Neural crest cell (in vitro differentiated cells): ENCODE data around the gene TROAP. TPM values are rescaled to one million over a fixed set of nuclear protein-coding genes. Genes with fewer than 3 reads are reported as not detected.
"Not testable (repeated sequence)": the region's sequence is repeated elsewhere in the genome, so short reads cannot be mapped to it uniquely, and the experiment has no call there.

Source experiments
- DNase-seq: peaks from one replicate; pipeline ENCODE4 v3.0.0; 2021; ENCODE audit warnings: low read depth, mixed read lengths, low spot score
- H3K27ac Mint-ChIP-seq: one replicate; pipeline ENCODE4 v1.8.0; 2021; ENCODE audit warnings: mild to moderate bottlenecking, mixed read lengths; ENCODE audit not compliant: unreplicated experiment
- H3K27me3 Mint-ChIP-seq: 2 replicates; pipeline ENCODE4 v1.8.0; 2021; ENCODE audit warnings: low read depth, mild to moderate bottlenecking, mixed read lengths
- H3K36me3 Mint-ChIP-seq: 2 replicates; pipeline ENCODE4 v1.8.0; 2021; ENCODE audit warnings: low read depth, mild to moderate bottlenecking, mixed read lengths
- H3K4me1 Mint-ChIP-seq: 2 replicates; pipeline ENCODE4 v1.8.0; 2021; ENCODE audit warnings: mixed read lengths
- H3K4me3 Mint-ChIP-seq: one replicate; pipeline ENCODE4 v1.8.0; 2021; ENCODE audit warnings: mild to moderate bottlenecking, mixed read lengths
- H3K9me3 Mint-ChIP-seq: 2 replicates; pipeline ENCODE4 v1.8.0; 2021; ENCODE audit warnings: mixed read lengths
- total RNA-seq: library from RNA; stranded (reverse); gene quantifications from 2 replicates; pipeline ENCODE4 v1.2.1, GENCODE V29; 2021
- TF ChIP-seq, protein P1 (sequence below): fragments of 200-600 bp; sonication (generic); conservative IDR thresholded peaks from 2 replicates; pipeline ENCODE4 v1.5.0; 2021; ENCODE audit warnings: antibody characterized with exemption, mild to moderate bottlenecking

TROAP gene
- total RNA-seq, 1 donor from 2014 or later: 91.2 TPM

DNA sequence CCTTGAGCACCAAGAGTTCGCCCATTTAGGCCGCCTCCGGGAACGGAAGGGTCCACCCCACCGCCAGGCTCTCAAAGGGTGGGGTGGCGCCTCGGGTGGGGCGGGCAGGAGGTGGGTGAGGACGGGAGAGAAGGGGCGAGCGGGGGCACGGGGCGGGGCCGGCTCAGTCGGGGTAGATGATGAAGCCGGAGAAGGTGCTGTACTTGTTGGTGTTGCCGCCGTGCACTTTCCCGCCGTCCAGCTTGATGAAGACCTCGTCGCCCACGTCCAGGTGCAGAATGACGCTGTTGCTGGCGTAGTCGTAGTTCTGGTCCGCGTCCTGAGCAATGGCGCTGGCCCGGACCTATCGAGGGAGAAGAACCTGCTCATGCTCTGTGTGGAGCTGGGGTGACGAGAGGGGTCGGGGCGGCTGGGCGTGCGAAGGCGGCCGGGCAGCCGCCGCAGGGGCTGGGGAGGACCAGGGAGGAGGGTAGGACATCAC is 9.9 kb downstream of the TROAP start:
- H3K27me3 Mint-ChIP-seq: peaks cover 38% of the 10 kb centered on the region
- TF ChIP-seq, protein P1, sequence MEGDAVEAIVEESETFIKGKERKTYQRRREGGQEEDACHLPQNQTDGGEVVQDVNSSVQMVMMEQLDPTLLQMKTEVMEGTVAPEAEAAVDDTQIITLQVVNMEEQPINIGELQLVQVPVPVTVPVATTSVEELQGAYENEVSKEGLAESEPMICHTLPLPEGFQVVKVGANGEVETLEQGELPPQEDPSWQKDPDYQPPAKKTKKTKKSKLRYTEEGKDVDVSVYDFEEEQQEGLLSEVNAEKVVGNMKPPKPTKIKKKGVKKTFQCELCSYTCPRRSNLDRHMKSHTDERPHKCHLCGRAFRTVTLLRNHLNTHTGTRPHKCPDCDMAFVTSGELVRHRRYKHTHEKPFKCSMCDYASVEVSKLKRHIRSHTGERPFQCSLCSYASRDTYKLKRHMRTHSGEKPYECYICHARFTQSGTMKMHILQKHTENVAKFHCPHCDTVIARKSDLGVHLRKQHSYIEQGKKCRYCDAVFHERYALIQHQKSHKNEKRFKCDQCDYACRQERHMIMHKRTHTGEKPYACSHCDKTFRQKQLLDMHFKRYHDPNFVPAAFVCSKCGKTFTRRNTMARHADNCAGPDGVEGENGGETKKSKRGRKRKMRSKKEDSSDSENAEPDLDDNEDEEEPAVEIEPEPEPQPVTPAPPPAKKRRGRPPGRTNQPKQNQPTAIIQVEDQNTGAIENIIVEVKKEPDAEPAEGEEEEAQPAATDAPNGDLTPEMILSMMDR: no peak
- DNase-seq: no peak
- peaks cover 20% of the 10 kb centered on the region for H3K4me1 Mint-ChIP-seq
- no peak overlapping the region for H3K27ac Mint-ChIP-seq
- H3K36me3 Mint-ChIP-seq: peaks cover under 1% of the 10 kb centered on the region
- no peak overlapping the region for H3K4me3 Mint-ChIP-seq
- H3K9me3 Mint-ChIP-seq: no peaks in the 10 kb centered on the region

DNA sequence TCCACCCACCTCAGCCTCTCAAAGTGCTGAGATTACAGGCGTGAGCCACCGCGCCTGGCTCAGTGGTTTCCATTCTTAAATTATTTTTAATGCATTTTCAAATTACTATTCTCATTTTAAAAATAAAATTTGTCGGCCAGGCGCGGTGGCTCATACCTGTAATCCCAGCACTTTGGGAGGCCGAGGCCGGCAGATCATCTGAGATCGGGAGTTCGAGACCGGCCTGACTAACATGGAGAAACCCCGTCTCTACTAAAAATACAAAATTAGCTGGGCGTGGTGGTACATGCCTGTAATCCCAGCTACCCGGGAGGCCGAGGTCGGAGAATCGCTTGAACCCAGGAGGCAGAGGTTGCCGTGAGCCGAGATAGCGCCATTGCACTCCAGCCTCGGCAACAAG is 10.7 kb downstream of the TROAP start:
- Mint-ChIP-seq H3K27me3 (peaks cover 46% of the 10 kb centered on the region), H3K4me1 (peaks cover 28% of the 10 kb centered on the region)
- H3K36me3 Mint-ChIP-seq, H3K4me3 Mint-ChIP-seq, DNase-seq, H3K27ac Mint-ChIP-seq, H3K9me3 Mint-ChIP-seq: not testable (repeated sequence)

DNA sequence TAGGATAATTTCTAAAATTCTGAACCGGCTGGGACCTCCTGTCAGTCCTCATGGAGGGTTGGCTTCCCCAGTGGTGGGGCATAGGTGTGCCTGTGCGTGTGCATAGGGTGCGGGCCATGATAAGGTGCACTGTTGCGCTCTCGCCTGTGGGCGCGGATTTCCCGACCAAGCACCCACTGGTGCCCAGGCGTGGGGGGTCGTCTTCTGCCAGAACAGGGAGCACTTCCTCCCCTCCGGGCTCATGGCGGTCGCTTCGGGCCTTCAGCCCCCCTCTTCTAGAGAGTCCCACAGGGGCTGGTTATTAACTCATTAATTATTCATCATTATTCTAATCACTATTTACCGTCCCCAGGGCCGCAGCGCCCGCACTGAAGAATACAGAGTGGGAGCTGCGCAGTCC is 11.2 kb downstream of the TROAP start:
- peaks cover 51% of the 10 kb centered on the region for H3K27me3 Mint-ChIP-seq
- peaks cover 33% of the 10 kb centered on the region for H3K4me1 Mint-ChIP-seq
- peak overlapping the region; percentile 11 for H3K4me3 Mint-ChIP-seq
- H3K9me3 Mint-ChIP-seq: no peaks in the 10 kb centered on the region
- H3K36me3 Mint-ChIP-seq: no peaks in the 10 kb centered on the region
- no peak for DNase-seq
- H3K27ac Mint-ChIP-seq: no peak overlapping the region
- TF ChIP-seq, protein P1: no peak

DNA sequence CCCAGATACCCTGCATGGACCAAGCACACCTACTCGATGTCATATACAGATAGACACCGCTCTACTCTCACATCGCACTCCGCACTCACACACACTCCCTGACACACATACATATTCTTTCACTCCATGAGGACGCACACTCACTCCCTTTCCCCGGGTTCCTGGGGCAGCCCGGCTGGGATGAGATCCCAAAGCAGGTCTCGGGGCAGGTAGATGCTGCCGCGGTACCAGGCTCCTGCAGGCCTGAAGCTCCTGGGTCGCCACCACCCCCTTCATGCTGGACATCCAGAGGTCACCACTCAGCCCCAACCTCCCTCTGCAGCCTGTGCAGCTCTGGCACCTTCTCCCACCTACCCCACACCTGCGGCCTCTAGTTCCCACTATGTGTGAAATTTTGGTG is 11.6 kb downstream of the TROAP start:
- Mint-ChIP-seq H3K4me1 (peaks cover 36% of the 10 kb centered on the region), H3K36me3 (no peaks in the 10 kb centered on the region), H3K4me3 (peak overlapping the region; percentile 11), H3K9me3 (no peaks in the 10 kb centered on the region), H3K27ac (no peak overlapping the region), H3K27me3 (peaks cover 55% of the 10 kb centered on the region)
- TF ChIP-seq, protein P1: no peak
- no peak for DNase-seq

DNA sequence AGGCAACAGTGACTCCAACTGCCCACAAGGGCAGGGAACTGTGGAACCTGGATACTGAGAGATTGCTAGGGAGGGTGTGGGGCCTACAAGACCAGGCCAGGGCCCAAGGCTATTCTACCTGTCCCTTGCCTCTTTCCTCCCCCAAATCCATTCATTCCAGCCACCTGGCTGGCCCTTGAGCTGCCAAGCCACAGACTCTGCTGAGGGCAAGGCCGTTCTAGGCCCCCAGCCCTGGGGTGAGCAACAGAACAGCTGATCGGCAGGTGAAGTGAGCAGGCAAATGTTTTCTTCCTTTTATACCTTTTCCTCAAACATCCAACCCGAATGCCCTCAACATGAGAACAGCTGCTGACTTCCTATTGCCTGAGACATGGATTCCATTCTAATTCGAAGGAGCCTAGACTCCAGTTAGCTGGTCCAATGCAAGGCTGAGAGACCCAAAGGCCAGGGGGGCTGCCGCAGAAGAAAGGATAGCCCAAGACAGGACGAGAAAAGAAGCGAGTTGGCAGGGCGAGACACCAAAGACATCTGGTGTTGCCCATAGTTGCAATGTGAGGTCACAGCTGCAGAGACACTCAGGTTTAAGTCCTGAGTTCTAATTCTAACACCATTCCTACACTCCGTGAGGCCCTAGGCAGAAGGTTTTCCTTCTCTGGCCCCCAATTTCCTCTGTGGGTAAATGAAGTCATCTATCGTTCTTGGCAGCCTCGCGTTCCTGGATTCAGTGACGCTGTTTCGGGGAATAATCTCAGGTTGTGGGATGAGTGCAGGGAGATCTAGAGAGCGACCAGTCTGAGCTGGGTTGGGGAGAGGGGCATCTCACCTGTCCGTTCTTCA is 12.3 kb downstream of the TROAP start:
- Mint-ChIP-seq H3K9me3 (no peaks in the 10 kb centered on the region), H3K4me3 (peak overlapping the region; percentile 25), H3K4me1 (peaks cover 41% of the 10 kb centered on the region), H3K36me3 (no peaks in the 10 kb centered on the region), H3K27ac (no peak overlapping the region), H3K27me3 (peaks cover 62% of the 10 kb centered on the region)
- TF ChIP-seq, protein P1: no peak
- DNase-seq: no peak

DNA sequence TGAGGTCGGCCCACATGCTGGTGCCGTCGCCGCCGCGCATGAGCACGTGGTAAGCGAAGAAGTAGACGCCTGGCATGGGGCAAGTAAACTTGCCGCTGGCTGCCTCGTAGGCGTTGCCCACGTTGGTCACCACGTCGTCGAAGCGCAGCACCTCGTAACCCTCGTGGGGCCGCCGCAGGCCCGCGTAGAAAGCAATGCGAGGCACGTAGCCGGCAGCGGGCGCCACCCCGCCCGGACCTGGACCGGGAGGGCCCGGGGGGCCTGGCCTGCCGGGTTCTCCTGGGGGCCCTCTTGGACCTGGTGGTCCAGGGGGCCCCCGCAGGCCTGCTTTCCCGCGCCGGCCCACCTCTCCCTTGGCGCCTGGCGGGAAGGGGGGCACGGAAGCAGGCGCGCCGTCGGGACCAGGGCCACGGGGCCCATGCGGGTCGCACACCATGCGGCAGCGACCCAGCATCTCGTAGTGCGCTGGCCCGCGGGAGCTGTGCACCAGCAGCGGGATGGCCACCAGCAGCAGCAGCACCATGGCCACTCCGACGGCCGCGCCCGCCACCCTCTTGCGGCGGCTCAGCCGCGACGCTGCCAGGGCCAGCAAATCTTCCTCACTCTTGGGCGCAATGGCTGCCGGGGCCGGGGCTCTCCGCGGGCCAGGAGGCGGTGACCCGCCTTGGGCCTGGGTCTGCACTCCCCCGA is 13.0 kb downstream of the TROAP start:
- H3K4me1 Mint-ChIP-seq: peaks cover 49% of the 10 kb centered on the region
- H3K27me3 Mint-ChIP-seq: peaks cover 69% of the 10 kb centered on the region
- no peak overlapping the region for H3K4me3 Mint-ChIP-seq
- H3K9me3 Mint-ChIP-seq: no peaks in the 10 kb centered on the region
- no peak for DNase-seq
- TF ChIP-seq, protein P1: no peak
- no peak overlapping the region for H3K27ac Mint-ChIP-seq
- no peaks in the 10 kb centered on the region for H3K36me3 Mint-ChIP-seq
